Measurements from ENCODE around the gene ATP8A2. TPM values are rescaled to one million over a fixed set of nuclear protein-coding genes. Genes with fewer than 3 reads are reported as not detected.

ATP8A2 gene
- total and polyA plus RNA-seq, 2 of the 8 experiments (the other 6 are each of a cell fraction or from before 2014, with no cell fraction given) = 2.4 to 8.3 TPM

DNA sequence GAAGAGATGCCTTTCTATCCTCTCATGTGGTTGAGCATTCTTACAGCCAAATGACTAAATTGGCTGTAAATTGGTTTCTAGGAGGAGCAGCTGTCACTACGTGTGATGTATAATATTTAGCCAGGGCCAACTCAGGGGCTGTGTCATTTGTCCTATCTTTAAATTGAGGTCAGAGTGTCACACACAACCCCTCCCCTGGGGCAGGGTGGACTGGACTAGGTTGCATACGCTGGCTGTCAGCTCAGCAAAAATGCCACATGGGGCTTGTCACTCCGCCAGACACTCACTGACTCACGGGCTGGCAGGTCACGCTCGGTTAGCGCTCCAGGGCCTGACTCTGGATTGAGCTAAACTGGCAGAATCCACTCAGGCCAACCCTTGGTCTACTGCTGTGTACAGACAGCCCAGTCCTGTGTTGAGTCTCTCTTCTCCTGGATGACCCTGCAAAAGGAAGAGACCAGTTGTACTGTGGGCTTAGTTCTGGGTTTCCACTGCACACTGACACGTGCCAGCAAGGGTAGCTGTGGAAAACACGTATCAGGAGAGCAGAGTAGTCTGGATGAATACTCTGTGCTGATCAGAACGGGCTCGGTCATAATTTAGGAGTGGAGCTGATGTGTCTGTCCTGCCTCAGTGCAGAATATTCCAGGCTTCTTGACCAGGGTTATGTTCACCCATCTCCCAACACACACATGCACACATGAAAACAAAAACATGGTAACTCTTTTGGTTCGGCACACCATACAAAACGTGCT is 650.9 kb downstream of the ATP8A2 start (continued):
- TF ChIP-seq, protein P1, sequence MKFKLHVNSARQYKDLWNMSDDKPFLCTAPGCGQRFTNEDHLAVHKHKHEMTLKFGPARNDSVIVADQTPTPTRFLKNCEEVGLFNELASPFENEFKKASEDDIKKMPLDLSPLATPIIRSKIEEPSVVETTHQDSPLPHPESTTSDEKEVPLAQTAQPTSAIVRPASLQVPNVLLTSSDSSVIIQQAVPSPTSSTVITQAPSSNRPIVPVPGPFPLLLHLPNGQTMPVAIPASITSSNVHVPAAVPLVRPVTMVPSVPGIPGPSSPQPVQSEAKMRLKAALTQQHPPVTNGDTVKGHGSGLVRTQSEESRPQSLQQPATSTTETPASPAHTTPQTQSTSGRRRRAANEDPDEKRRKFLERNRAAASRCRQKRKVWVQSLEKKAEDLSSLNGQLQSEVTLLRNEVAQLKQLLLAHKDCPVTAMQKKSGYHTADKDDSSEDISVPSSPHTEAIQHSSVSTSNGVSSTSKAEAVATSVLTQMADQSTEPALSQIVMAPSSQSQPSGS (IDR thresholded peaks at IDR 0.05; ENCODE audit: low read length) = no peak
- no peak for TF ChIP-seq POLR2A (IDR thresholded peaks at IDR 0.05; ENCODE audit: control extremely low read depth in 1 of 2, low read depth in 2 of 2, low read length in 2 of 2)
- no peak for TF ChIP-seq POLR2AphosphoS5 (IDR thresholded peaks at IDR 0.05; ENCODE audit: low read depth, low read length)
- TF ChIP-seq SAP30 (IDR thresholded peaks at IDR 0.05; ENCODE audit: insufficient read depth, insufficient replicate concordance, low read length) = no peak
- TF ChIP-seq CHD1 (IDR thresholded peaks at IDR 0.05; ENCODE audit: low read depth, low read length) = no peak

All from H1 (cell line).